Breast epithelium (tissue), 4 donors: ENCODE data around the gene VPS37D. TPM values are rescaled to one million over a fixed set of nuclear protein-coding genes. Genes with fewer than 3 reads are reported as not detected.

Source experiments
- DNase-seq, 2 donors: peaks; one replicate each; pipeline ENCODE4 v3.0.0-alpha.2; 2019; ENCODE audit warnings: low spot score in 2 of 2
- H3K27ac ChIP-seq, 2 donors: fragments of 200-600 bp; sonication (generic) in 1 of 2; one replicate each; pipeline ENCODE4 v1.5.1; 2016 to 2019; ENCODE audit warnings: mild to moderate bottlenecking in 1 of 2
- H3K27me3 ChIP-seq, 2 donors: fragments of 200-600 bp; sonication (generic) in 1 of 2; one replicate each; pipeline versions ENCODE4 v1.5.1 to v1.6.0; 2017 to 2019; ENCODE audit warnings: control low read depth in 1 of 2, mild to moderate bottlenecking in 1 of 2
- H3K36me3 ChIP-seq: fragments of 200-600 bp; one replicate; pipeline ENCODE4 v1.5.1; 2019
- H3K4me1 ChIP-seq, 2 donors: fragments of 200-600 bp; sonication (generic); one replicate each; pipeline ENCODE4 v1.5.1; 2016 to 2019; ENCODE audit warnings: control low read depth in 1 of 2
- H3K4me3 ChIP-seq, 3 donors: fragments of 200-600 bp; sonication (generic); 1 replicate in 2 of 3; 2 replicates in 1 of 3; pipeline ENCODE4 v1.5.1; 2016 to 2019; ENCODE audit warnings: mild to moderate bottlenecking in 3 of 3, moderate library complexity in 2 of 3
- H3K9me3 ChIP-seq, 2 donors: fragments of 200-600 bp; sonication (generic) in 1 of 2; one replicate each; pipeline ENCODE4 v1.5.1; 2016 to 2019; ENCODE audit warnings: control low read depth in 1 of 2
- POLR2A ChIP-seq: fragments of 450-650 bp; IDR thresholded peaks from one replicate; pipeline ENCODE4 v1.6.1; 2016; ENCODE audit warnings: antibody characterized with exemption, mild to moderate bottlenecking, moderate library complexity
- POLR2AphosphoS5 ChIP-seq, 3 donors: sonication (generic); formaldehyde crosslinking; IDR thresholded peaks; one replicate each; pipeline ENCODE4 v1.6.1; 2017; ENCODE audit warnings: antibody characterized with exemption in 3 of 3
- intact Hi-C: fragments of 100-400 bp; cut with DNase I; formaldehyde crosslinking; loops from one replicate; pipeline ENCODE4 v1.15.1; 2023; ENCODE audit warnings: low total_unique reads
- total RNA-seq, 3 donors: library from RNA; depleted of rRNA; stranded (reverse); fragments of >200 nt; gene quantifications; one replicate each; pipeline ENCODE4 v1.1.0, GENCODE V29; 2016
- TF ChIP-seq, protein P1 (sequence below), 3 donors: fragments of 450-650 bp; IDR thresholded peaks; one replicate each; pipeline ENCODE4 v1.5.1; 2016 to 2017; ENCODE audit warnings: antibody characterized with exemption in 3 of 3, mild to moderate bottlenecking in 3 of 3, moderate library complexity in 3 of 3

VPS37D gene
- total RNA-seq, 3 donors from 2014 or later = 3.5 to 5.9 (median 3.8) TPM

DNA sequence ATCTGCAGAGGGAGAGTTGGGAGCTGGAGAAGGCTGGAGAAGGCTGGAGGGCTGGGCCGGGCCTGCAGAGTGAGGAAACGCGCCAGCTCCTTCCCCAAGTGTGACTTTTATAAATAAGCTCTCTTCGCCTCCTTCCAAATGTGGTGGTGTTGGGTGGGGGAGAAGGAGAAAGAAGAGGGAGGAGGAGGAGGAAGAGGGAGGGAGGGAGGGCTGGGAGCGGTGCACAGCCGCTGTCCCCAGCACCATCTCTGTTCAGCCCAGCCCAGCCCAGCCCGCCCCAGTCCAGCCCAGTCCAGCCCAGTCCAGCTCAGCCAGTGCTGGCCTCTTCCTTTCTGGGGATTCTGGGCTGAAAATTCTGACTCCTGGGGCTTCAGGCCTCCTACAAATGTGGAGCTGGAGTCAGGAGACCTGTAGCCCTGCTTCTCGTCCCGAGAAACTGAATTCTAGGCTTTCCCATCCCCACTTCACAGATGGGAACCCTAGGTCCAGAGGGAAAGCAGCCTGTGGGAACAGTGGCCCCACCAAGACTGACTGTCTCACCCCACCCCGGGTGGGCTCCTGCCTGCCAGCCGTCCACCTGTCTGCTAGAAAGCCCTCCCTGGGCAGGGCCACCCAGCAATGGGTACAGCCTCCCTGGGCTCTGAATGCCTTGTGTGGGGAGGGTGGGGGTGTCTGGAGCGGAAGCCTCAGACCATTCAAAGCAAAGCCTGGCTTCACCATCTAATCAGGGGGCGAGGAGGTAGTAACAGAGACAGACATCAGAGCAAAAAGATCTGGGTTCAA lies 49.6 kb downstream of the VPS37D start:
- H3K27ac ChIP-seq = no peak overlapping the region

DNA sequence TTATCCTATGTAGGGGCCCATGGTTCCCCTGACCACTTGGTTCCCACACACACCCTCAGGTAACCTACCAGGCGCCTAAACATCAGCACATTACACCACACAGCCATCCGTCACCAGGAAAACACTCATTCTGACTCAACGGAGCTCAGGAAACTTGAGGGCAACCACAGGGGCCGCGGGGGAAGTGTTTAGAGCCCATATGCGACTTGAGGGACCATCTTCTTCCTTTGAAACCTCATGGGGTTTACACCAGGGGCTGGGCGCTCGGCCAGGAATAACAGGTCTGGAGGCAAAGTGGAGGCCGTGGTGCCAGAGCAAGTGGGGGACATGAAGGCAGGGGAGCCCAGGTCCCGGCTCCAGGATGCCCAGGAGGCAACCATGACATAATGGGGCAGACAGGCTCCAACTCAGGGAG lies 50.4 kb downstream of the VPS37D start:
- Histone ChIP-seq H3K27me3 (no peaks in the 10 kb centered on the region), H3K4me1 (peaks cover 4 to 7% of the 10 kb centered on the region in 2 donors)

More for the DNA sequence above, 49.6 kb downstream of the VPS37D start:
- no peaks in the 10 kb centered on the region for H3K36me3 ChIP-seq
- no peak for DNase-seq
- H3K9me3 ChIP-seq = no peaks in the 10 kb centered on the region
- intact Hi-C loops = no loop called here
- H3K4me1 ChIP-seq = peaks cover 4 to 7% of the 10 kb centered on the region in 2 donors
- TF ChIP-seq POLR2AphosphoS5 (IDR thresholded peaks at IDR 0.05) = no peak
- no peak for TF ChIP-seq POLR2A
- TF ChIP-seq, protein P1, sequence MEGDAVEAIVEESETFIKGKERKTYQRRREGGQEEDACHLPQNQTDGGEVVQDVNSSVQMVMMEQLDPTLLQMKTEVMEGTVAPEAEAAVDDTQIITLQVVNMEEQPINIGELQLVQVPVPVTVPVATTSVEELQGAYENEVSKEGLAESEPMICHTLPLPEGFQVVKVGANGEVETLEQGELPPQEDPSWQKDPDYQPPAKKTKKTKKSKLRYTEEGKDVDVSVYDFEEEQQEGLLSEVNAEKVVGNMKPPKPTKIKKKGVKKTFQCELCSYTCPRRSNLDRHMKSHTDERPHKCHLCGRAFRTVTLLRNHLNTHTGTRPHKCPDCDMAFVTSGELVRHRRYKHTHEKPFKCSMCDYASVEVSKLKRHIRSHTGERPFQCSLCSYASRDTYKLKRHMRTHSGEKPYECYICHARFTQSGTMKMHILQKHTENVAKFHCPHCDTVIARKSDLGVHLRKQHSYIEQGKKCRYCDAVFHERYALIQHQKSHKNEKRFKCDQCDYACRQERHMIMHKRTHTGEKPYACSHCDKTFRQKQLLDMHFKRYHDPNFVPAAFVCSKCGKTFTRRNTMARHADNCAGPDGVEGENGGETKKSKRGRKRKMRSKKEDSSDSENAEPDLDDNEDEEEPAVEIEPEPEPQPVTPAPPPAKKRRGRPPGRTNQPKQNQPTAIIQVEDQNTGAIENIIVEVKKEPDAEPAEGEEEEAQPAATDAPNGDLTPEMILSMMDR (IDR thresholded peaks at IDR 0.05) = no peak
- no peaks in the 10 kb centered on the region for H3K27me3 ChIP-seq
- H3K4me3 ChIP-seq = no peak overlapping the region

DNA sequence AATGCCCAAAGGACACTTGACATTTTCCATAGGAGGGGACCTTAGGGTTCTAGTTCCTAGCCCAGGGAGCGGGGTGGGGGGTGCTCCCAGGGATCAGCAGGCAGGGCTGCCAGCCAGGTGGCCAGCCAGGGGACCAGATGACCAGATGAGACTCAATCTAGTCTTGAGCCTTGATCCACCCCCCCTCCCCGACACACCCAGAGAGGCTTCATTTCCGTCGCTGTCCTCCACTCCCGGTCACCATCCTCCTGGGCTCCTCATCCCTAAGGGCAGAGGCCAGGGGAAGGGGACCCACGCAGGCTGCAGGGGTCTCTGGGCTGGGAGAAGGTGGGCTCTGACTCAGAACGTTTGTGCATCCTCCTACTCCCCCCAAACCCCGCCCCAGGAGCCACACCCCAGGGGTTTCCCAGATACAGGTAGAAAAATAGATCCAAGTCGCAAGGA lies 50.8 kb downstream of the VPS37D start:
- no peak for DNase-seq
- H3K27me3 ChIP-seq = no peaks in the 10 kb centered on the region
- H3K4me3 ChIP-seq = peak overlapping the region; percentile 66 to 91 (median 83)
- TF ChIP-seq, protein P1 (IDR thresholded peaks at IDR 0.05) = no peak
- no peaks in the 10 kb centered on the region for H3K9me3 ChIP-seq
- H3K27ac ChIP-seq = no peak overlapping the region
- H3K4me1 ChIP-seq = peaks cover 4 to 7% of the 10 kb centered on the region in 2 donors
- intact Hi-C loops = no loop called here
- H3K36me3 ChIP-seq = no peaks in the 10 kb centered on the region

More for the DNA sequence above, 50.4 kb downstream of the VPS37D start:
- Histone ChIP-seq H3K27ac (no peak overlapping the region), H3K9me3 (no peaks in the 10 kb centered on the region), H3K4me3 (peak overlapping the region in 1 of 3 donors; percentile 91), H3K36me3 (no peaks in the 10 kb centered on the region)
- TF ChIP-seq POLR2A (no peak), POLR2AphosphoS5 (IDR thresholded peaks at IDR 0.05) (no peak)
- TF ChIP-seq, protein P1 (IDR thresholded peaks at IDR 0.05) = no peak
- intact Hi-C loops = no loop called here
- DNase-seq = no peak

DNA sequence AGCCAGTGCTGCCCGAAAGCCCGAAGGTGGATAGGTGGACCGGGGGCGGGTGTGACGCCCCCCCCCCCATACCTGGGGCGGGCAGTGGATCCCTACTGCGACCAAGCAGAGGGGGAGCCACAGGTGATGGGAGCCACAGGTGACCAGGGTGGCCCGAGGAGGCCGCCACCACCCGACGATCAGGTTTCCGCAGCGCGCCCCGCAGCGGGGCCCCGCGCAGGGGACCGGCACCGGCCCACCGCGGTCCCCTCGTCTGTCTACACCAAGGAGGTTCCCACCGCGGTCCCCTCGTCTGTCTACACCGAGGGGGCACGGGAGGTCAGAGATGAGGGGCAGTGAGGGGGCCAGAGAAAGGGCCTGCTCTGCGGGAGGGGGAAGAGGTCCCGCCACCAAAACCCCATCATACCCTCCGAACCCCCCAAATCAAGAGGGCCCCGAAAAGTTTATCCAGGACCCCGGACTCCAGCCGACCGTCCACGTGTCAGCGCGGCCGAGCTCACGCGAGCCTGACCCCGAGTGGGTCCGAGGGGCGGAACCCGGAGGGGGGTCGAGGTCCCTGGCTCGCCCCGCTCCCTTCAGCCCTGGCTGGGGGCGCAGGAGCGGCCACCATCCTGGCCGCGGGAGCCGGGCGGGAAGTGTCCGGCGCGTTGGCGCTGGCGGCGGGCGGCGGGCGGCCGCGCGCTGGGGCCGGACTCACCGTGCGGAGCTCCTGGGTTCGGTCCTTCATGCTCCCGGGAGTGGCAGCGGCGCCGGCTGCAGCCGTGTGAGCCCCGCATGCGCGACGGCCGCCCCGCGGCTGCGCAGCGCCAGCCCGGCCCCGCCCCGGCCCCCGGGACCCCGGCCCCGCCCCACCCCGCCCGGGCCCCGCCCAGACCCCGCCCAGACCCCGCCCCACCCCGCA lies 51.5 kb downstream of the VPS37D start, which contains the start of gene STX1A:
TSS of gene STX1A (minus strand) at position 765 of the 901 bp plus-strand sequence. CDS start at position 727, 38 bp downstream.
- Histone ChIP-seq H3K4me3 (peak within 1 kb of the TSS; percentile 66 to 91 (median 83)), H3K27ac (no peak within 1 kb of the TSS), H3K9me3 (no peaks in the 10 kb centered on the region), H3K4me1 (peaks cover 4 to 7% of the 10 kb centered on the region in 2 donors), H3K36me3 (no peaks in the 10 kb centered on the region), H3K27me3 (no peaks in the 10 kb centered on the region)
- peak in 1 of 2 donors; percentile 43 for DNase-seq
- intact Hi-C loops = no loop called here
- TF ChIP-seq POLR2A (no peak), POLR2AphosphoS5 (IDR thresholded peaks at IDR 0.05) (no peak)
- TF ChIP-seq, protein P1 (IDR thresholded peaks at IDR 0.05) = no peak
